HEK293T (cell line): ENCODE results near the gene NRP2.

Experiments
- ELF4 ChIP-seq: fragments of 450-650 bp; IDR thresholded peaks from 2 replicates; pipeline ENCODE4 v1.6.1; 2017; ENCODE audit warnings: antibody characterized with exemption
- FOXM1 ChIP-seq: fragments of 450-650 bp; IDR thresholded peaks from 2 replicates; pipeline ENCODE4 v1.6.1; 2017; ENCODE audit warnings: mild to moderate bottlenecking, borderline replicate concordance
- NFRKB ChIP-seq: fragments of 450-650 bp; IDR thresholded peaks from 2 replicates; pipeline ENCODE4 v1.6.1; 2016; ENCODE audit warnings: mild to moderate bottlenecking, moderate library complexity

- TF ChIP-seq ELF4 (no peak), NFRKB (no peak), FOXM1 (no peak)
Measured at GRCh38 chr2:205752296-205752820, 70.1 kb downstream of the NRP2 start.
